ENCODE data around the gene THBS4. TPM values are rescaled to one million over a fixed set of nuclear protein-coding genes. Genes with fewer than 3 reads are reported as not detected.

The THBS4 gene
- total and polyA plus RNA-seq, 9 of the 15 experiments (the other 6 are each of a cell fraction or from before 2014, with no cell fraction given), result 0.07 to 0.08 TPM; not detected in 7

- TF ChIP-seq PATZ1 (CRISPR knock-in tag; IDR thresholded peaks at IDR 0.05; ENCODE audit: borderline replicate concordance) (no peak), ESRRB (CRISPR knock-in tag; IDR thresholded peaks at IDR 0.05; ENCODE audit: borderline replicate concordance) (no peak), ELK1 (CRISPR knock-in tag; IDR thresholded peaks at IDR 0.05) (no peak), RUNX1 (IDR thresholded peaks at IDR 0.05; ENCODE audit: low read depth) (no peak), MTA3 (IDR thresholded peaks at IDR 0.05; ENCODE audit: borderline replicate concordance) (no peak), PCBP2 (IDR thresholded peaks at IDR 0.05; ENCODE audit: low read depth, low read length, poor library complexity, severe bottlenecking) (no peak), ZNF134 (CRISPR knock-in tag; conservative IDR thresholded peaks at IDR 0.05) (no peak), SAP30 (IDR thresholded peaks at IDR 0.05; ENCODE audit: borderline replicate concordance, insufficient read depth, low read depth, low read length, poor library complexity, severe bottlenecking) (no peak), DDX20 (tag; IDR thresholded peaks at IDR 0.05; ENCODE audit: low read depth) (no peak), DLX4 (CRISPR knock-in tag; IDR thresholded peaks at IDR 0.05) (no peak), EHMT2 (IDR thresholded peaks at IDR 0.05) (no peak)
Observed at GRCh38 chr5:80002677-80003076, 32.5 kb upstream of the THBS4 start (continued).
